Measurements from ENCODE around the gene NEAT1. TPM values are rescaled to one million over a fixed set of nuclear protein-coding genes. Genes with fewer than 3 reads are reported as not detected.
"Not testable (repeated sequence)": the region's sequence is repeated elsewhere in the genome, so short reads cannot be mapped to it uniquely, and the experiment has no call there.

NEAT1 gene
- total and polyA plus RNA-seq, 8 donors, result 295 to 2,770 (median 695) TPM

DNA sequence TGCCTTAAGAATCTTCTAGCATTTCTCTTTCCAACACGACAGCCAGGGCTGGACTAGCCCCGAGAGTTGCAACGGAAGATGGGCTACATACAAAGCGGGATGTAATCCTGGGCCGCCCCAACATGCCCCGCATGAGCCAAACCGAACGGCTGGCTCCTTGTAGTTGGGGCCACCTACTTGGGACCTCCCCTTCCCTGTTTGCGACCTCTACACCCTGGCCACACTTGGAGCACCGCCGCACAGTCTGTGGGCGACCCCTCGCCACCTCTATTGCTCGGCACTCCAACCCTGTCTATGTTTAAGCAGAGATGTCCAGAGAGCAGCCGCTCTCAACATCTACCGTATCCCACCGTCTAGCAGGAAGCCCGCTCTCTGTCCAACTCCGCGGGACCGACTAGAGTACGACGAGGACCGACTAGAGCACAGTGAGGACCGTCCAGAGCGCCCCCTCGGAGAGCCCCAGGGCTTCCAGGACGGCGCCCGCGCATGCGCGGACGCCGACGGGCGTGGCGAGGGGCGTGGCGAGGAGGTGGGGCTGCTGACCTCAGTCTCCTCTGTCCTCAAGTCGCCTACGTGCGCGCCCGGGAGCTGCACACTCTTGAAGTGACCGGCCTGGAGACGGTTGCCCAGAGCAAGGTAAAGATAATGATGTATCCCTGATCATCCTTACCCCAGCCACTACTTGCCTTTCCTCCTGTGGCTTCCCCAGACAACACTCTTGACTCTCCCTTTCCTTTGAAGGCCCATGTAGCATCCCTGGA, 32.3 kb downstream of the NEAT1 start:
- FAIRE-seq, result no peak
- peak; percentile 84 to 95 (median 88) for DNase-seq
- H3K9me3 ChIP-seq, result no peaks in the 10 kb centered on the region
- peaks cover 0 to 3% (median 0%) of the 10 kb centered on the region in 3 donors for H3K4me1 ChIP-seq
- WGBS, 2 donors, result 4 to 7% methylated on average over 47 of the region's 47 CpGs
- ATAC-seq, result peak; percentile 91 to 98 (median 98)
- H3K27ac ChIP-seq, result peak overlapping the region; percentile 6 to 45 (median 24)
- no peaks in the 10 kb centered on the region for H3K27me3 ChIP-seq
- intact Hi-C loops (cut with DNase I), result no loop called here
- TF ChIP-seq, protein P1, sequence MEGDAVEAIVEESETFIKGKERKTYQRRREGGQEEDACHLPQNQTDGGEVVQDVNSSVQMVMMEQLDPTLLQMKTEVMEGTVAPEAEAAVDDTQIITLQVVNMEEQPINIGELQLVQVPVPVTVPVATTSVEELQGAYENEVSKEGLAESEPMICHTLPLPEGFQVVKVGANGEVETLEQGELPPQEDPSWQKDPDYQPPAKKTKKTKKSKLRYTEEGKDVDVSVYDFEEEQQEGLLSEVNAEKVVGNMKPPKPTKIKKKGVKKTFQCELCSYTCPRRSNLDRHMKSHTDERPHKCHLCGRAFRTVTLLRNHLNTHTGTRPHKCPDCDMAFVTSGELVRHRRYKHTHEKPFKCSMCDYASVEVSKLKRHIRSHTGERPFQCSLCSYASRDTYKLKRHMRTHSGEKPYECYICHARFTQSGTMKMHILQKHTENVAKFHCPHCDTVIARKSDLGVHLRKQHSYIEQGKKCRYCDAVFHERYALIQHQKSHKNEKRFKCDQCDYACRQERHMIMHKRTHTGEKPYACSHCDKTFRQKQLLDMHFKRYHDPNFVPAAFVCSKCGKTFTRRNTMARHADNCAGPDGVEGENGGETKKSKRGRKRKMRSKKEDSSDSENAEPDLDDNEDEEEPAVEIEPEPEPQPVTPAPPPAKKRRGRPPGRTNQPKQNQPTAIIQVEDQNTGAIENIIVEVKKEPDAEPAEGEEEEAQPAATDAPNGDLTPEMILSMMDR (IDR thresholded peaks at IDR 0.05), result no peak
- no peaks in the 10 kb centered on the region for H3K36me3 ChIP-seq
- H3K4me3 ChIP-seq, result peak overlapping the region in 3 of 4 donors; percentile 8 to 43 (median 38)

DNA sequence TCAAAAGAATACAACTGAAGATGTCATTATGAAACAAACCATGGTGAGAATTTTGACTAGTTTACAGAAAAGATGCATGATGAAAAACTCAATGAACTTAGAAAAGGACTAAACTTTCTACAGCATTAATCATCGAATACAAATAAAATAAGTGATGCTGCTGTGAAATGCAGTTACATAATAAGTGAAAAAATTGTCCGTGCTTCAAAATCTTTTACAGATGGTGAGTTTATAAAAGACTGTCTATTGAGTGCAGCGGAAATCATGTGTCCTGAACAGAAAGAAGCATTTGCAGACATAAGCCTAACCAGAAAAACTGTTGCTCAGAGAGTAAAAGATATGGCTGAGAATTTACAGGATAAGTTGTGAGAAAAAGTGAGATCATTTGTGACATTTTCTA, 33.8 kb downstream of the NEAT1 start:
- no peak overlapping the region for H3K27ac ChIP-seq
- no peak overlapping the region for H3K4me3 ChIP-seq
- H3K9me3 ChIP-seq, result no peaks in the 10 kb centered on the region
- no peaks in the 10 kb centered on the region for H3K27me3 ChIP-seq
- ATAC-seq, result no peak
- H3K4me1 ChIP-seq, result peaks cover 0 to 3% (median 0%) of the 10 kb centered on the region in 3 donors
- intact Hi-C loops (cut with DNase I), result no loop called here
- 91 to 97% methylated on average over 3 of the region's 3 CpGs for WGBS, 2 donors
- TF ChIP-seq, protein P1 (IDR thresholded peaks at IDR 0.05), result no peak
- no peak for FAIRE-seq
- no peaks in the 10 kb centered on the region for H3K36me3 ChIP-seq
- DNase-seq, result no peak

DNA sequence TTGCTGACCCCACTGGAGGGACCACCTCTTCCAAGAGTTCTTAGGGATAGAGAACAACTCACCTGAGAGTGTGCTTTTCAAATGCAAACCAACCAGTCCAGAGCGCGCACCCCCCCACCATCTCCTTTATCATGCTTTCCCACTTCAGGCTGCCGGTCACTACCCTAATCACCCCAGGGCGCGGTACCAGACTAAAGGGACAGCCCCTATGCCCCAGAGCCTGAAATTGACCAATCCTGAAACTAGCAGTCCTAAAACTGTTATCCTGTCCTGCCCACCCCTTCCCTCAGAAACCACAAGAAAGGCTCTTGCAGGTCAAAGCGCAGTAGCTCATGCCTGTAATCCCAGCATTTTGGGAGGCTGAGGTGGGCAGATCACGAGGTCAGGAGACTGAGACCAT, 37.0 kb downstream of the NEAT1 start:
- TF ChIP-seq, protein P1 (IDR thresholded peaks at IDR 0.05), result no peak
- WGBS, 2 donors, result 91 to 97% methylated on average over 7 of the region's 7 CpGs
- peaks cover 0 to under 1% (median 0%) of the 10 kb centered on the region in 3 donors for H3K4me1 ChIP-seq
- no peak for DNase-seq
- no peak for ATAC-seq
- no peak overlapping the region for H3K4me3 ChIP-seq
- intact Hi-C loops (cut with DNase I), result no loop called here
- no peak overlapping the region for H3K27ac ChIP-seq
- H3K9me3 ChIP-seq, result no peaks in the 10 kb centered on the region
- no peaks in the 10 kb centered on the region for H3K36me3 ChIP-seq
- no peak for FAIRE-seq
- no peaks in the 10 kb centered on the region for H3K27me3 ChIP-seq

DNA sequence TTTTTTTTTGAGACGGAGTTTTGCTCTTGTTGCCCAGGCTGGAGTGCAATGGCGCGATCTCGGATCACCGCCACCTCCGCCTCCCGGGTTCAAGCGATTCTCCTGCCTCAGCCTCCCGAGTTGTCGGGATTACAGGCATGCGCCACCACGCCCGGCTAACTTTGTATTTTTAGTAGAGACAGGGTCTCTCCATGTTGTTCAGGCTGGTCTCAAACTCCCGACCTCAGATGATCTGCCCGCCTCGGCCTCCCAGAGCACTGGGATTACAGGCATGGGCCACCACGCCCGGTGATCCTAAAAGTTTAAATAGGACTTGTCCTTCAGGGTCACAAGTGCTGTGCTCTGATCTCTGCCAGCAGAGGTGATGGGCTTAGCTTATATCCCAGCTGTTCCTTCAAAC, 42.9 kb downstream of the NEAT1 start:
- not testable (repeated sequence) for DNase-seq, H3K9me3 ChIP-seq, FAIRE-seq, H3K27me3 ChIP-seq, H3K36me3 ChIP-seq, H3K4me3 ChIP-seq, ATAC-seq, H3K27ac ChIP-seq
- H3K4me1 ChIP-seq, result peaks cover 0 to 14% (median 10%) of the 10 kb centered on the region in 3 donors
- intact Hi-C loops (cut with DNase I), result loop anchor here in 2 of 3 donors (5.0 to 10.0 kb wide), 2 partner anchors 48 to 111 kb away; partner anchors contain the start of gene TIGD3 (in 1 of the 2)
- WGBS, 2 donors, result 91 to 93% methylated on average over 18 of the region's 18 CpGs

DNA sequence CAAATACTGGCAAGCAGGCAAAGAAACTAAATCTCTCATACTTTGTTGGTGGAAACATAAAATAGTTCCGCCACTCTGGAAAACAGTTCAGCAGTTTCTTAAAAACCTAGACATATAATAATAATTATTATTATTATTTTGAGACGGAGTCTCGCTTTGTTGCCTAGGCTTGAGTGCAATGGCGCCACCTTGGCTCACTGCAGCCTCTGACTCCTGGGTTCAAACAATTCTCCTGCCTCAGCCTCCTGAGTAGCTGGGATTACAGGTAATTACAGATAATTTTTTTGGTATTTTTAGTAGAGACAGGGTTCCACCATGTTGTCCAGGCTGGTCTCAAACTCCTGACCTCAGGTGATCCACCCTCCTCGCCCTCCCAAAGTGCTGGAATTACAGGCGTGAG, 44.7 kb downstream of the NEAT1 start:
- peak overlapping the region in 1 of 4 donors; percentile 12 for H3K27ac ChIP-seq
- not testable (repeated sequence) for H3K4me3 ChIP-seq, H3K36me3 ChIP-seq, H3K9me3 ChIP-seq, ATAC-seq, FAIRE-seq, H3K27me3 ChIP-seq, DNase-seq
- 83 to 89% methylated on average over 6 of the region's 6 CpGs for WGBS, 2 donors
- intact Hi-C loops (cut with DNase I), result loop anchor here in 2 of 3 donors (5.0 to 10.0 kb wide), 2 partner anchors 50 to 113 kb away; partner anchors contain the start of gene TIGD3 (in 1 of the 2)
- peaks cover 6 to 20% (median 16%) of the 10 kb centered on the region in 3 donors for H3K4me1 ChIP-seq

All from pancreas (tissue), 10 donors.